Cardiac muscle cell (in vitro differentiated cells and primary cell): Measurements from ENCODE around the gene PHF2. TPM values are rescaled to one million over a fixed set of nuclear protein-coding genes. Genes with fewer than 3 reads are reported as not detected.
A peak's percentile ranks its signal among the peaks of the same experiment; 100 is the strongest.

Source experiments
- DNase-seq, 2 donors: peaks; one replicate each; pipeline versions ENCODE4 v3.0.0 to v3.0.0-alpha.2; 2010 to 2017; ENCODE audit warnings: low read depth in 1 of 2, low spot score in 1 of 2
- H3K27ac ChIP-seq: fragments of 200-600 bp; sonication (generic); 2 replicates; pipeline ENCODE4 v1.5.1; 2016
- H3K27me3 ChIP-seq: fragments of 200-600 bp; sonication (generic); 2 replicates; pipeline ENCODE4 v1.6.0; 2016; ENCODE audit warnings: control low read depth
- H3K36me3 ChIP-seq: fragments of 200-600 bp; sonication (generic); 2 replicates; pipeline ENCODE4 v1.5.1; 2016; ENCODE audit warnings: control low read depth
- H3K4me1 ChIP-seq: fragments of 200-600 bp; sonication (generic); 2 replicates; pipeline ENCODE4 v1.8.1; 2017; ENCODE audit warnings: low read depth, mild to moderate bottlenecking, mixed run types
- H3K4me3 ChIP-seq: fragments of 200-600 bp; sonication (generic); 2 replicates; pipeline ENCODE4 v1.5.1; 2016; ENCODE audit warnings: mild to moderate bottlenecking
- H3K9me3 ChIP-seq: fragments of 200-600 bp; sonication (generic); 2 replicates; pipeline ENCODE4 v1.5.1; 2017; ENCODE audit warnings: low read depth, mild to moderate bottlenecking, control low read depth
- polyA plus RNA-seq: library from polyadenylated mRNA; unstranded; fragments of >200 nt; fragmentation: Nextera tagmentation; extraction: Ambion mirVana; gene quantifications from 2 replicates; pipeline ENCODE4 v1.2.1, GENCODE V29; 2016
- total RNA-seq: library from RNA; depleted of rRNA; stranded (reverse); fragments of >200 nt; gene quantifications from 2 replicates; pipeline ENCODE4 v1.2.3, GENCODE V29; 2016
- TF ChIP-seq, protein P1 (sequence below): IDR thresholded peaks from 2 replicates; pipeline ENCODE4 v1.5.1; 2012; ENCODE audit warnings: low read depth, mild to moderate bottlenecking, low read length

PHF2 gene
- total and polyA plus RNA-seq, 2 experiments from 2014 or later, result 14.1 to 33.7 TPM

DNA sequence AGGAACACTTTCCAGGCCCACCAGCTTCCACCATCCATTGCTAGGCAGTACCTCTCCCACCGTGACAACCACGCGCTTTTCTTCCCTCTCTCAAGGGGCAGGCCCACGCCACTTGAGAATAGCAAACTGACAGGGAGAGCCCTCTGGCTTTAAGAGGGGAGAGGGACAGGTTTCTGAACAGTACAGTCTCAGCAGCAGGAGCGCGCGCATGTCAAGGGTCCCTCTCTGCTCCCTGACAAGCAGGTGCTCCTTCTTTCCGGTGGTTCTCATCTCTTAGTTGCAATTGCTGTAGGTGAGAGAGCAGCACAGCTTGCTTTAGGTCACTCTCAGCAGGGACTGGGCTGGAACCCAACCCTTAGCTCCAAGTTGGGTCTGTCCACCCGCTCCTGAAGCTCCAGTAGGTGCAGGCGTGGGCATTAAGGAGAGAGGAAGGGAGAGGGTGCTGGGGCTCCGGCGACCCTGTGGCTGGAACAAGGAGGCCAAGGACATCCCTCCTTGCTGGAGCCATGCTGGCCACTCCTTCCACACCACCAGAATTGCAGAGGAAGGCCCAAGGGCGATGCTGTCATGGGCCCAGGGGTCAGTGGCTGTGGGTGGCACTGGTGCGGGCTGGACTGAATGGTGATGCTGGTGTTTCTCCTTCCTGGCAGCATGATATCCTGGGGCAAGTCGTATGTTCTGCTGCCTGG lies 9.0 kb upstream of the PHF2 start:
- H3K4me3 ChIP-seq, result peak overlapping the region; percentile 22
- peak overlapping the region; percentile 94 for H3K27ac ChIP-seq
- H3K27me3 ChIP-seq, result no peaks in the 10 kb centered on the region
- peaks cover 8% of the 10 kb centered on the region for H3K4me1 ChIP-seq
- peak in 1 of 2 donors; percentile 23 for DNase-seq
- H3K9me3 ChIP-seq, result no peaks in the 10 kb centered on the region
- TF ChIP-seq, protein P1, sequence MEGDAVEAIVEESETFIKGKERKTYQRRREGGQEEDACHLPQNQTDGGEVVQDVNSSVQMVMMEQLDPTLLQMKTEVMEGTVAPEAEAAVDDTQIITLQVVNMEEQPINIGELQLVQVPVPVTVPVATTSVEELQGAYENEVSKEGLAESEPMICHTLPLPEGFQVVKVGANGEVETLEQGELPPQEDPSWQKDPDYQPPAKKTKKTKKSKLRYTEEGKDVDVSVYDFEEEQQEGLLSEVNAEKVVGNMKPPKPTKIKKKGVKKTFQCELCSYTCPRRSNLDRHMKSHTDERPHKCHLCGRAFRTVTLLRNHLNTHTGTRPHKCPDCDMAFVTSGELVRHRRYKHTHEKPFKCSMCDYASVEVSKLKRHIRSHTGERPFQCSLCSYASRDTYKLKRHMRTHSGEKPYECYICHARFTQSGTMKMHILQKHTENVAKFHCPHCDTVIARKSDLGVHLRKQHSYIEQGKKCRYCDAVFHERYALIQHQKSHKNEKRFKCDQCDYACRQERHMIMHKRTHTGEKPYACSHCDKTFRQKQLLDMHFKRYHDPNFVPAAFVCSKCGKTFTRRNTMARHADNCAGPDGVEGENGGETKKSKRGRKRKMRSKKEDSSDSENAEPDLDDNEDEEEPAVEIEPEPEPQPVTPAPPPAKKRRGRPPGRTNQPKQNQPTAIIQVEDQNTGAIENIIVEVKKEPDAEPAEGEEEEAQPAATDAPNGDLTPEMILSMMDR, result no peak
- H3K36me3 ChIP-seq, result peaks cover 10% of the 10 kb centered on the region

DNA sequence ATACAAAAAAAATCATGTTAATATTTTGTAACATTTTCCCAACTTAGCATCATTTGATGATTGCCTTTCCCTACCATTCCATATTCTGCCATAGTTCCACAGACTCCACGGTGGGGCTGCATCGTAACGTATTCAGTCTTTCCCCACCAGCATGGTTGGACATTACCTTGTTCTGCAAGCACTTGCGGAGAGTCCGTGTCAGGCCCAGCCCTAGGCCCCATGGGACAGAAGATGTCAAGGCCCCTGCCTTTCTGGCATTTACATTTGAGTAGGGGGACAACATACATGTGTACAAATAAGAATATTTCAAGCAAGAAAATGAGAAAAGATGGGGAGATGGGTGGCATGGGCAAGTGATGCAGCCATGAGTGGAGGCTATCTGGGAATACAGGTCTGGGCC lies 8.2 kb upstream of the PHF2 start:
- no peak overlapping the region for H3K4me3 ChIP-seq
- TF ChIP-seq, protein P1, result no peak
- H3K27ac ChIP-seq, result no peak overlapping the region
- no peak for DNase-seq
- peaks cover 6% of the 10 kb centered on the region for H3K36me3 ChIP-seq
- H3K4me1 ChIP-seq, result peaks cover 8% of the 10 kb centered on the region
- H3K9me3 ChIP-seq, result no peaks in the 10 kb centered on the region
- no peaks in the 10 kb centered on the region for H3K27me3 ChIP-seq

DNA sequence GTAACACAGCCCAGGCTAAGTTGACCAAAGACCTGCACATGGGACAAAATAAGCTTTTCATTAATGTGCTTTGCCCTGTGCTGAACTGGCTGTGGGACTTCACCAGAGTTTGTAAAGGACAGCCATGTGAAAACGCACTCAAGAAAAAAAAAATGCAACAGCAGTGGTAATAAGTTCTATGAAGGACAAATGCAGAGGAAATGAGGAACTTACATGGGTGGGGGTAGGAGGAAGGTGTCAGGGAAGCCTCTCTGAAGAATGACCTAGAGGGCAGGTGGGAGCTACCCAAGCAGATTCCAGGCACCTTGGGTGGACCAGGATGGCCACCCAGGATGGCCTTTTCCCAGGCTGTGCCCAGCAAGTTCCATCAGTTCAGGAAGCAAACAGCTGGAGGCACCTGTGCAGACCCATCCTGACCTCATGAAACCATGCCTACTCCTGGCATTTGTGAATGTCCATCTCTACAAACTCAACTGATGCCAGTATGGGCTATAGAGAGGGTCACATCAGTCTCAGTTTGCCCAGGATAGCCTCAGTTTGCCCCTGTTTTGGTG lies 6.7 kb upstream of the PHF2 start:
- Histone ChIP-seq H3K4me3 (no peak overlapping the region), H3K4me1 (peaks cover 8% of the 10 kb centered on the region)

DNA sequence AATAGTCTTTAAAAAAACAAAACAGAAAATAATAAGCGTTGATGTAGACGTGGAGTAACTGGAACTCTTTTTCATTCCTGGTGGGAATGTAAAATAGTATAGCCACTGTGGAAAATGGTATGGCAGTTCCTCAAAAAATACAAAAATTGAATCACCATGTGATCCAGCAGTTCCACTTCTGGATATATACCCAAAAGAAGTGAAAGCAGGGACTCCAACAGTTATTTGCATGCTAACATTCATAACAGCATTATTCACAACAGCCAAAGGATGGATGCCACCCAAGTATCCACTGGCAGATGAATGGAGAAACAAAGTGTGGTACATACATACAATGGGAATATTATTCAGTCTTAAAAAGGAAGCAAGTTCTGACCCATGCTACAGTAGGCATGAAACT lies 4.2 kb upstream of the PHF2 start:
- Histone ChIP-seq H3K27ac (no peak overlapping the region), H3K9me3 (no peaks in the 10 kb centered on the region), H3K4me1 (peaks cover 12% of the 10 kb centered on the region), H3K4me3 (no peak overlapping the region), H3K36me3 (no peaks in the 10 kb centered on the region), H3K27me3 (no peaks in the 10 kb centered on the region)
- no peak for DNase-seq
- TF ChIP-seq, protein P1, result no peak

More for the DNA sequence above, 6.7 kb upstream of the PHF2 start:
- Histone ChIP-seq H3K27me3 (no peaks in the 10 kb centered on the region), H3K27ac (no peak overlapping the region), H3K36me3 (no peaks in the 10 kb centered on the region), H3K9me3 (no peaks in the 10 kb centered on the region)
- no peak for DNase-seq
- TF ChIP-seq, protein P1, result no peak

DNA sequence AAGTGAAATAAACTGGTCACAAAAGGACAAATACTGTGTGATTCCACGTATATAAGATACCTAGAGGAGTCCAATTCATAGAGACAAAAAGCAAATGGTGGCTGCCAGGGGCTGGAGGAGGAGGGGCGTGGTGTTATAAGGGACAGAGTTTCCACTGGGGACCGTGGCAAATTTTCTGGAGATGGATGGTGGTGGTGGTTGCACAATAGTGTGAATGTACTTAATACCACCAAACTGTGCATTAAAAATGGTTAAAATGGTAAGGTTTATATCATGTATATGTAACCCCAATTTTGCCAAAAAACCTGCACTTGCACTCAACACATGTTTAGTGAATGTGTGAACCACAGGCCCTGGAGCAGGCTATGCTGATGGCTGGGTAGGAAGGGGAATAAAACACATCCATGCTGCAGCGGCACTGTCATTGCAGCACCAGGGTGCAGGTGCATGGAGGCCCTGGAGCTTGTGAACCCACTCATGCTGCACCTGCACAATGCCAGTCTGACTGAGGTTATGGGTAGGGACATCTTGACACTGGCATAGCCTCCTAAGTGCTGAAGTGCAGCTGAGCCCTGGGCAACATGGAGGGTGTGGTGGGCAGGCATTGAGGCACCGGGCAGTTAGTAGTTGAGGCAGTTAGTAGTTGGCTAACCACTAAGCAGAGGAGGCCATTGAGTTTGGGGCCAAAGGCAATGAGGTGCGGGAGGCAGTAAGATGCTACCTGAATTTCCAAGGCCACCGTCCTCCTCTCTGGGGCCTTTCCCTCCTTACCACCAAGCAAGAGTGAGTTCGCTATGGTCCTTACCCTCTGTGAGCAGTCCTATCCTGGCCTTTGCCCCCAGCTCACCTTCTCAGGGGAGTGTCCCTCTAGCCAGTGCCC lies 3.5 kb upstream of the PHF2 start:
- TF ChIP-seq, protein P1, result no peak
- H3K4me1 ChIP-seq, result peaks cover 8% of the 10 kb centered on the region
- no peak for DNase-seq
- H3K27ac ChIP-seq, result no peak overlapping the region
- H3K9me3 ChIP-seq, result no peaks in the 10 kb centered on the region
- no peaks in the 10 kb centered on the region for H3K27me3 ChIP-seq
- H3K36me3 ChIP-seq, result no peaks in the 10 kb centered on the region
- H3K4me3 ChIP-seq, result no peak overlapping the region
